ENCODE data around the gene LRP1B.

GRCh38 chr2:140601342-140601741 lies 1529.5 kb downstream of the LRP1B start:
- TF ChIP-seq POLR2AphosphoS5 (IDR thresholded peaks at IDR 0.05; ENCODE audit: low read depth, low read length) (no peak), SIN3A (IDR thresholded peaks at IDR 0.05; ENCODE audit: borderline replicate concordance, insufficient read depth, low read length) (no peak), REST (IDR thresholded peaks at IDR 0.05; ENCODE audit: insufficient read depth in 1 of 2, low read depth in 2 of 2, low read length in 2 of 2) (no peak), TAF1 (IDR thresholded peaks at IDR 0.05; ENCODE audit: borderline replicate concordance, insufficient read depth, low read length) (no peak)

Measured in PFSK-1 (cell line).